Esophagus muscularis mucosa (tissue), 3 donors: ENCODE data around the gene MORN2.

Source experiments
- POLR2AphosphoS5 ChIP-seq, 2 donors: sonication (generic); formaldehyde crosslinking; IDR thresholded peaks; one replicate each; pipeline ENCODE4 v1.6.1; 2017; ENCODE audit warnings: antibody characterized with exemption in 2 of 2
- TF ChIP-seq, protein P1 (sequence below), 3 experiments: fragments of 200-600 bp in 2 of 3; fragments of 450-650 bp in 1 of 3; sonication (generic) in 2 of 3; IDR thresholded peaks; one replicate each; pipeline ENCODE4 v1.5.1; 2017 to 2019; ENCODE audit warnings: antibody characterized with exemption in 3 of 3, mild to moderate bottlenecking in 2 of 3, moderate library complexity in 1 of 3

DNA sequence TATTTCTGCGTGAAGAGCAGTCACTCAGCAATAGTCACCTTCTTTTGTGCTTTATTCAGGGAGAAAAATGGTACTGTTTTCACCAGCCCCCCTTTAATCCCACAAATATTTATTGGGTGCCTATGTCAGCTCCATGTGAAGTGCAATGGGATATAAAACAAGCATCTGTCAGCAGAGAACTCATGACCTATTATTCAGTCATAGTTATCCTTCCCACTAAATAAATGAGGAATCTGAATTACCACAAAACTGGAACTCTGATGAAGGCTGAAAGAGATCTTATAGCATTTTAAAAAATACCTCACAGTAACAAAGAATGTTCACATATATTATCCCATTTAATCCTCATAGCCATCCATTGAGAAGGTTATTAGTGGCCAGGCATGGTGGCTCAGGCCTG lies 45.8 kb upstream of the MORN2 start:
- TF ChIP-seq POLR2AphosphoS5 (IDR thresholded peaks at IDR 0.05), result no peak
- TF ChIP-seq, protein P1, sequence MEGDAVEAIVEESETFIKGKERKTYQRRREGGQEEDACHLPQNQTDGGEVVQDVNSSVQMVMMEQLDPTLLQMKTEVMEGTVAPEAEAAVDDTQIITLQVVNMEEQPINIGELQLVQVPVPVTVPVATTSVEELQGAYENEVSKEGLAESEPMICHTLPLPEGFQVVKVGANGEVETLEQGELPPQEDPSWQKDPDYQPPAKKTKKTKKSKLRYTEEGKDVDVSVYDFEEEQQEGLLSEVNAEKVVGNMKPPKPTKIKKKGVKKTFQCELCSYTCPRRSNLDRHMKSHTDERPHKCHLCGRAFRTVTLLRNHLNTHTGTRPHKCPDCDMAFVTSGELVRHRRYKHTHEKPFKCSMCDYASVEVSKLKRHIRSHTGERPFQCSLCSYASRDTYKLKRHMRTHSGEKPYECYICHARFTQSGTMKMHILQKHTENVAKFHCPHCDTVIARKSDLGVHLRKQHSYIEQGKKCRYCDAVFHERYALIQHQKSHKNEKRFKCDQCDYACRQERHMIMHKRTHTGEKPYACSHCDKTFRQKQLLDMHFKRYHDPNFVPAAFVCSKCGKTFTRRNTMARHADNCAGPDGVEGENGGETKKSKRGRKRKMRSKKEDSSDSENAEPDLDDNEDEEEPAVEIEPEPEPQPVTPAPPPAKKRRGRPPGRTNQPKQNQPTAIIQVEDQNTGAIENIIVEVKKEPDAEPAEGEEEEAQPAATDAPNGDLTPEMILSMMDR (IDR thresholded peaks at IDR 0.05), result no peak
